ENCODE measurements around the gene DDO.
A peak's percentile ranks its signal among the peaks of the same experiment; 100 is the strongest.
"Not testable (repeated sequence)": the region's sequence is repeated elsewhere in the genome, so short reads cannot be mapped to it uniquely, and the experiment has no call there.

Gene DDO

DNA sequence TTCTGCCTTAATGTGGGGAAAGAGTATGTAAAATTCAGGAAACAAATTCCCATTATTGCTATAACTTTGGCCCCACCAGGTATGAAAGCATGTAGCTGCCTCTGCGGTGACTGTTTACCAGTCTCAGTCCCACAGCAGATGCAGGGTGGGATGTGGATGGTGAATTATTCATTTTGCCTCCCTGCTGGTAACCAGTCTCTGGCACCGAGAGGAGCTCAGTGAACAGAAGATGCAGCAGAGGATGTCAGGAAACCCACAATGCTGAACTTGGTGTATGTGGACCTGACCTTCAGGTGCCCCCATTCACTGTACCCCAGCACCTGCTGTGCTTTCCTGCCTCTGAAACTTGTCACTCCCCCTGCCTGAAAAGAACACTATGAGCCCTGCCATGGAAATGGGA lies 48.4 kb downstream of the DDO start:
- no peak for DNase-seq

DNA sequence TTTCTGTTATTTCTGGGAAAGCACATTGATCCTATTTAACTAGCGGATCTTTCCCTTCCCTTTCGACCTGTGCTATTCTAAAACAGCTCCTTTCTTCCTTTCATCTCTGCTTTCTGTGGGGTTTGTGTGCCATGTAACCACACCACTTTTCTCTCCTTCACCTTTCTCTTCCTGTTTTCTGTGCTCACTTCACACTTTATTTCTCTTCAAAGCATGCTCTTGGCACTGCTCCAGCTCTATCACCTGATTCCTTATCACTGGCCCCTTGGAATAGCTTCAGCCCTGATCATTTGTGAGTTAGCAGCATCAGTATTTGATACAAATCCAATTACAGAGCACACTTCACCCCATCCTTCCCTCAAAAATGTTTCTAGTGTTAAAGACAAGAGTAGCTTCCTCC lies 49.1 kb downstream of the DDO start:
- DNase-seq = no peak

DNA sequence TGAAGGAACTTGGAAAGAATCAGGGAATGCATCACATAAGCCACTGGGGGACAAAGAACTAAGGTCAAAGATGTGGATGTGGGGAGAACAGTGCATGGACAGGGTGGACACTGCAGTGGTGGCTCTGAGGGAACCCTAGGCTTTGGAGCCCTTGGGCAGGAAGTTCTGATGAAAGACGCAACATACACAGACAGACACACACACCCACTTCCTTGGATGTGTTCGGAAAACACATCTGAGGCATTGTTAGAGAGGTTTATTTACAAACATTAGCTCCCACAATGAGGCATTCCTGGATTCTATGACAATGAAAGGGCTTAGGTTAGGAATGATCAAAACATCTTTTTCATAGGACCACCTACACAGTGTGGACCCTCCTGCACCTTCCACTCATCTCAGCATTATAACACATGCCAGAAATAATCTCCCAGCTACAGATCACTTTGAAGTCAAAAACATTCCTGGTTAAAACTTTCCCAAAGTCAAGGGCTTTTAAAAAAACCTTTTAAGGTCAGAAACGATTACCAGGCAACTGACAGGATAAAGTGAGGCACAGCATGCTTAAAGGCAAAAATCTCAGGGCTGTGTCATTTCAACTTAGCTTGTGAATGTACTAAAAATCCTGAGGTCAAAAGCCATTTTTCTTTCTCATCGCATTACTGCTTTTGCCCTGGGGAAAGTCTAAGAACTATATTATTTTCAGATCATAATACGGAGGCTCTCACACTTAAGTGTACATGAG lies 50.8 kb downstream of the DDO start:
- no peak for DNase-seq

DNA sequence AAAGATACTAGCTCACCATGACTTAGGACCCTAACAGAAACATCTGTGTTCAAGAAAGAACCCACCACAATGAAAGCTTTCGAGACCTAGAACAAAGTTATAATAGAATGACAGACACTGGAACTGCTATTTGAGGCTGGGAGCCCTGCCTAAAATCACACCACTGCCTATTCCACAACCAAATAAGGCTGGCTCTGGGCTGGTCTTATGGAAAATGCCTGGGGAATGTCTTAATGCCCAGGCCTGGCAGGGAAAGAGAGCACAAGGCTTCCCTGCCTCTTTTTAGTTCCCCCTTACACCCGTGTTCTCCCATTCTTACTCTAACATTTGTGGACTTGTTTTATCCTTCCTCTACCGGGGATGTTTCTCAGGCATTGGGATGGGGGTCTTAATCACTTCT lies 51.6 kb downstream of the DDO start:
- peak; percentile 39 for DNase-seq

DNA sequence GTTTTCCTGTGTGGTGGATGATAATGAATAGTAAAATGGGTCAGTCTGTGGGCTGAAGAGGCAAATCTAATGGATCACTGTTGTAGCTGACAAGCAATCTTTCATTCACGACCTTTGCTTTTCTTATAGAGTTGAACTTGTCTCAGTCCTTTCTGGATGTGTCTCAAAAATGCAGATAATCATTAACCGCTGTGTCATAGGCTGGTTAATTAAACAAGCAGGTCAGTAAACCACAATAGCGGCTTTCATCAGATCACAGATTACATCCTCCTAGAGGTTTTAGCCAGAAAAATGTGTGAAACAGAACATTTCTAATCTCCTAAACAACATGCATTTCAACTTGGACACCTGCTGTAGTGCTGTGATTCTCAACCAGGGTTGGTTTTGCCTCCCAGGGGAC lies 54.7 kb downstream of the DDO start:
- DNase-seq = no peak

DNA sequence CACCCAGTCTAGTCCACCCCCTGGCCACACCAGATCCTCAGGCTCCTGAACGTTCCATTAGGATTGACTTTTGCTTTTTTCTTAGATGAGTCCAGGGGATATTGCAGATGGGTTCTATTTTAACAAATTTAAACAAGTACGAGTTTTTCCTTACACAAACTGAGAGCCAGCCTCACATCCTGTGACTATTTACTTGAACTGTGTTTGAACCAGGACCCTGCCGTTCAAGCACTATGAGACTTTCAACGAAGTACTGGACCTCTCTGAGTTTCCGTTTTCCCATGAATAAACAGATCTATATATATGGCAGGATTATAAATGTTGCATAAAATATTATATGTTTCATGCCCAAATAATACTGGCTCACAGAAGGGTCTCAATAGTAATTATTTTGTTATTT lies 55.8 kb downstream of the DDO start:
- no peak for DNase-seq

DNA sequence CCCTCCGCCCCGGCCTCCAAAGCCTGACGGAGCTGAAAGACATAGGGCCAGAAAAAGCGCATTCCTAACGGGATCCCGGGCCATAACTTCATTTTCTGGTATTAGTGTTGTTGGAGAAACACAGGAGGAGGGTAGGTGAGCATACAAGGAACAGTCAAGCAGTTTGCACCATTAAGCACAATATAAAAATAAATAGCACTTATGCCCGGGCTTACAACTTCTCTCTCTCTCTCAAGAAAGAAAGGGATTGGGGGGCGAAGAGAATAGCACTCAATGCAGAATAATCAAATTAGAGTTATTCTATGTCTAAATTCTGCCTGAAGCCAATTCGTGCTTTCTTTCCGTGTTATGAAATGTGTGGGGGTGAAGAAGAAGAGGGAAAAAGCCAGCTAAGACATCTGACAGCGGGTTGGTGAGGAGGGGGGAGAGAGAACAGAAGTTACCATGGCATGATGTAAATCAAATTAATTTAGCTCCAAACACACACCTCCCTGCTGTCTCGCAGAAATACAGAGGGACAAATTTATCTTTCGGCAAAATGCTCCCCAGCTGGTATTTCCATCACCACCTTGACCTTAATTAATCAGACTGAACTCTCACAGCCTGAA lies 56.7 kb downstream of the DDO start:
- DNase-seq = no peak

DNA sequence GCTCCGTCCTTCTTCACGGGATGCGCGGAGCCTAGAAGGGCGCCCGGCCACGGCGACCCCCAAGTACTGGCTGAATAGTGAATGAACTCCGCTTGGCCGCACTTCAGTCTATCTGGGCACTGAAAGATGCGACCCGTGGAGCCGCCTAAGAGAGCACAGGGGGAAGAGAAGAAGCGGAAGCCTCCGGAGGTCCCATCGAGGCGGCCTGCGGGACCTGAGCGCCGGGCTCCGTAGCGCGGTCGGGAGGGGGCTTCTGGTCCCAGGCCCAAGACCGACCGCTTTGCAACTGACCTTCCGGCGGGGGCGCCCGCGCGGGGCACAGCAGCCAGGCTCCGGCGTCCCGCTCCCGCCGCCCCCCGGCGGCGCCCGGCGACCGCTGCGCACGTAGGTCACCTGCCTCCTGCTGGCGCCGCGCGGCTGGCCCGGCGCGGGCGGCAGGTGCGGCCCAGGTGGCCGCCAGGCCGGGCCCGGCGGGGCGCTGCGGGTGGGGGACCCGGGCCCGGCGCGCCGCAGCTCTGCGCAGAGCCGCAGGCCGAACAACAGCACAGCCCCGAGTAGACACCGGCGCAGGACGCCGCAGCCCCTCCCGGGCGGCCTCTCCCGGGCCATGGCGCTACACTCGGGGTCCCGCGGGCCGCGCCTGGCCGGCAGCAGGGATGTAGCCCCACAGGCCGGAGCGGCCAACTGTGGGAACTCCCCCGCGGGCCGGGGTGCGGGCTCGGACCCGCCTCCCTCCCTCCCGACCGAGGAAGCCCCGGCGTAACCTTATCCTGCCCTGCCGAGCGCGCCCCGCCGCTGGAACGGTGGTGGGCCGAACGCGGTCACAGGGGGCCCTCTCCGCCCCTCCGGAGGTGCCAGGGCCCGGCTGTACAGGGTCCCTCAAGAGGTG lies 57.5 kb downstream of the DDO start, which contains the start of gene METTL24:
TSS of gene METTL24 (minus strand) at position 686 of the 889 bp plus-strand sequence. CDS start at position 609, 77 bp downstream.
- peak; percentile 36 for DNase-seq

DNA sequence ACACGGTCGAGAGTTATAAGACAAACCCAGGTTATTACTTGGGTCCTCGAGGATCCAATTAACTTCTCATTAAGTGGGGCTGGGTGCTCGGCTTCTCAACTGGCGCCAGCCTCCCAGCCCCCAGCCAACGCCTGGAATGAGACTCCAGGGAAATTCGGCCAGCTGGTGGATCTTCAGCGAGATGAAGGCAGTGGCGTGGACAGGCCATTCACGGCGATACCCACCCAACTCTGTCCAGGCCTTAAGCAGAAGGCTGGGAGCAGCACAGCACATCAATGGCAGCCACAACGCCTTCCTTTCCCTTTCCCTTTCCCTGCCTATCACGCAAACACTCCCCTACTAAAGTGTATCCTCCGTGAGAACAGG lies 58.1 kb downstream of the DDO start:
- no peak for DNase-seq

DNA sequence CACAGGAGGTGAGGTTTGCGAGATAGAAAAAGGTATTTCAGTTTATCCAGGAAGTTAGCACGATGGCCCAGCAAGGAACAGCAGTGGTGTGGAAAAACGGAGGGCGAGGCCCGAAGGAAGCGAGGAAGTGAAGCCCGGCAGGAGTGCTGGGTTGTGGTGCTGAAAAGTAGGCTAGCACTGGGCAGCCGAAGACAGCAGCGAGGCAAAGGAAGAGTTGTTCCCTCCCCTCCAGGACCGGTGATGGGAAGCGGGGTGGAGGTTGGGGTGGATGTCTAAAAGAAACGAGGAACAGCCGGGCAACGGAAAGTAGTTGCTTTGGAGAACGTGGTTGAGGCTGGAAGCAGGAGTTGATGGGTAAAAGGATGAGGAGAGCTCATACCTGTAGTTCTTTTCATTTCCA lies 58.6 kb downstream of the DDO start:
- no peak for DNase-seq

DNA sequence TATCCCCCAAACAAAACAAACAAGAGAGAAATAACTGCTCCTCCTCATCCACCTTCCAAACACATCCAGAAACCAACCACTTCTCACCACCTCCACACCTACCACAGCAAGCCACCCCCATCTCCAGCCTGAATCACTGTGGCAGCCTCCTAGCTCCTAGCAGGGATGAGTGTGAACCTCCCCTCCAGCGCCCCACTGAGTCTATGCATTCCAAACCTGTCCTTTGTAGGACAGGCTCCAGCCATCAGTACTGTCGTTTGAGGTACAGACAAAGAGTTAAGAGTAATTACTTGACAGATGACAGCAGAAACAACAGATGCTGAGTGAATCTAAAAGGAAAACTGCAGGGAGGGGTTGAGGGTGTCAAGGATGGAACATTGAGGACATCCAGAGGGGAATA lies 59.6 kb downstream of the DDO start:
- no peak for DNase-seq

DNA sequence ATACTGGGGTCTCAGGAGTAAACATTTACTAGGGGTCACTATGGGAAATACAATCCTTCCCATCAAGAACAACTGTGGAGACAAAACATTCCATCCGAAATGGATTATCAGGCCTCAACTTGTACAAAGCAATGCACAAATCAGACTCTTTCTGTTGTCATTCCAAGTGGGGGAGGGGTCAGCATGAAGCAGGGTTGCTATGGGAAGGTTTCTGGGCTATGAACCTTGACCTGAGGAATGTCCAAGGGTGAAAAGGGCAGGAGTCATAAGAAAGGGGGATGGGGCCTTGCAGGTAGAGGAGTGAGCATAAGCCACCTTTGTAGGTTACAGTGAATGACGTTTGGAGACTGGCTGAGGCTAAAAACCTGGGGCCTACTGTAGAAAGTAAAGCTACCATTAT lies 60.4 kb downstream of the DDO start:
- no peak for DNase-seq

DNA sequence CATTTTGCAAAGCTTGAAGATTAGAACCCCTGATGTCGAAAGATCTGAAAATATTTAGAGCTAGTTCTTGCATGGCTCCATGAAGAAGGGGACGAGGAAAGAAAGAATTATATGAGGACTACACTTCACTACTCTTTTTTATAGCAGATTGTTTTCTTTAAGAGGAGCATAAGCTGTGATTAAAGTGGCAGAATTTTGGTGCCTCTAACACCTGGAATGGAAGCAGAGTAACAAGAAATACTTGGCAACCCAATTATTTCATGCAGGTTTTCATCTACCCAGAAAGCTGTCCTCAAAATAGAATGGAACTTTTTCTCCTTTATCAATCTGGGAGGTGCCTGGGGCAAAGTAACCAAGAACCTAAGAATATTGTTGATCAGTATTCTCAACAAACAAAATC lies 61.2 kb downstream of the DDO start:
- no peak for DNase-seq

DNA sequence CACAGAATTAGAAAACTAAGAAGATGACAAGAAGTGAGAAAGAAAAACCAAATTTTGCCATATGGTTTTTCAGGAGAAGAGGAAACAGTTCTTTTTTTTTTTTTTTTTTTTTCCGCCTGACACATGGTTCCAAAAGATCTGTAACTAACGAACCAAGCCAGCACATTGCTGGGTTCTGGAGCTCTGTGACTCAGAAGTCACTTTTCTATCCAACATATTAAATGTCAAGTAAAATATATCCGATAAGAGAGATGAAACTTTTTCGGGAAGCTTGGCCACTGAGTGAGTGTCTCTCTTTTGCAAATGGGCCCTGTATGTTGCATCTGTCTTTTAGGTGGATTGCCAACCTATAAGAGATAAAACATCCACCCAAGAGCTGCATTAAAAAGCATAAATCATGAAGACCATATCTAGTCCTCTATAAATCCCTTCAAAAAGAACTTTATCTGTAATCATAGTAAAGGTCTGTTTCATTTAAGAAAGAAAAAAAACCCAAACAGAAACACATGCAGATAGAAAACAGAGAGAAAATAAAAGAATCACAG lies 61.8 kb downstream of the DDO start:
- DNase-seq = no peak

DNA sequence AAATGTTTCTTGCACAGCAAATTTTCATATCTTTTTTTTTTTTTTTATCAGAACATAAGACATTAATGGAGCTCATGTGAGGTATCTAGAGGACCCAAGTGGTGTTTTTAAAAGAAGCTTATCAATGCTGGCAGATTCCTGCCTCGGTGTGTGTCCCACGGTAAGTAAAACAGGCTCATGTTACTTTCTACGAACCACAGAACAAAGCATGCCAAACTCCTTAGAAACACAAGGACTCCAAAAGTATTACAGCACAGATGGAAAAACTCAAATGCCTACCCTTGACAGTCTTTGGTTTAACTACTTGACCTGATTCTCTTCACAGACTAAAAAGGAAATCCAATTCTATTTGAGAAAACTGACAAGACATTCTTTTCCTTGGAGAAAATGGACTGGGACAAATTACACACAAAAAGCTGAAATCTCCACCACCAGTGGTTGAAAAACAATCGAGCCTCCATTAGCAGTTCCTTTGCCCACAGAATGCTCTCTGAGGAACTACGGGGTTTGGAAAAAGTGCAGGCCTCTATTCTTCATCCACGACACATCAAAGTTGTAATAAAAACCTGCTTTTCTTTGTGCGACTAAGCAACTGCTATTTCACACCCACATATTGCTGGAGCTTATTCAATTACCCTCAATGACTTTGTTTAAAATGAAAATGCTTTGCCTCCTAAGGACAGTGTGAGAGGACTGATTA lies 62.7 kb downstream of the DDO start:
- no peak for DNase-seq

DNA sequence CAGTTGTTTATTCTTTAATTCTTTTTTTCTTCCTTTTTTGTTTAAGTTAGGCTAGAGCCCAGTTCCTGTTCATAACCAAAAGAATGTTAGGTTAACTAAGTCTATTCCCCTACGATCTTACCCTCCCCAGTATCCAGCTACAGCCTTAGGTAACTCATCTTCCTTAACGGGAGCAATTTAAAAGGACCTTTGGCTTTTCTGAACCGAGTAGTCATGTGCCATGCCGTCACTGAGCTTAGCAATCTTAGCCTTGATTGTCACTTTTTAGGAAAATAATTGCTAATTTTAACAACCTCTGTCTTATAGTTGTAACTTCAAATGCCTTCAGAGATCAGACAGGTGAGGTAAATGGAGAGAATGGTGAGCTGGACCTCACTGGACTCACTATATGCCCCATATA lies 63.4 kb downstream of the DDO start:
- no peak for DNase-seq

DNA sequence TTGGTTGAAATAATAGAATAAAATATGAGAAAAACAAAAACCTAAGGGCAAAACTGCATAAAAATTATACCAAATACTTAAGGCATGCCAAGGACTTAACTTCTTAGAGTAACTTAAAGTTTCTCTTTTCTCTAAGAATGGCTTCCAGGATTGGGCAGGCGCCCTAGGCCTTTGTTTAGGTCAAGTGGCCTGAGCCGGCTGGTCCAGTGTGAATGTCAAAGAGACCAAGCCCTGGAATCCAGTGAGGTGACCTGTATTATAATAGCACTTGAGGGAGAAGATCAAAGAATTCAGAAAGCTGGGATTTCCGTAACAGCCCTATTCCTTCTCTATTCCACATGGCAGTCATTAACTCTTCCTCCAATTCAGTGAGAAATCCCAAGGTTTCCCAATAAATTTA lies 63.8 kb downstream of the DDO start:
- no peak for DNase-seq

DNA sequence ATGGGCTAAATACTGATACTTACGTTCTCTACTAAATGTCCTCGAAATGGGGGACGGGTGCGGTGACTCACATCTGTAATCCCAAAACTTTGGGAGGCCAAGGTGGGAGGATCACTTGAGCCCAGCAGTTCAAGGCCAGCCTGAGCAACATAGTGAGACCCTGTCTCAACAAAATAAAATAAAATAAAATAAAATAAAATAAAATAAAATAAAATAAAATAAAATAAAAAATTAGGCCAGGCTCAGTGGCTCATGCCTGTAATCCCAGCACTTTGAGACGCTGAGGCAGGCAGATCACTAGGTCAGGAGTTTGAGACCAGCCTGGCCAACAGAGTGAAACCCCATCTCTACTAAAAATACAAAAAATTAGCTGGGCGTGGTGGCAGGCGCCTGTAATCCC lies 64.8 kb downstream of the DDO start:
- not testable (repeated sequence) for DNase-seq

DNA sequence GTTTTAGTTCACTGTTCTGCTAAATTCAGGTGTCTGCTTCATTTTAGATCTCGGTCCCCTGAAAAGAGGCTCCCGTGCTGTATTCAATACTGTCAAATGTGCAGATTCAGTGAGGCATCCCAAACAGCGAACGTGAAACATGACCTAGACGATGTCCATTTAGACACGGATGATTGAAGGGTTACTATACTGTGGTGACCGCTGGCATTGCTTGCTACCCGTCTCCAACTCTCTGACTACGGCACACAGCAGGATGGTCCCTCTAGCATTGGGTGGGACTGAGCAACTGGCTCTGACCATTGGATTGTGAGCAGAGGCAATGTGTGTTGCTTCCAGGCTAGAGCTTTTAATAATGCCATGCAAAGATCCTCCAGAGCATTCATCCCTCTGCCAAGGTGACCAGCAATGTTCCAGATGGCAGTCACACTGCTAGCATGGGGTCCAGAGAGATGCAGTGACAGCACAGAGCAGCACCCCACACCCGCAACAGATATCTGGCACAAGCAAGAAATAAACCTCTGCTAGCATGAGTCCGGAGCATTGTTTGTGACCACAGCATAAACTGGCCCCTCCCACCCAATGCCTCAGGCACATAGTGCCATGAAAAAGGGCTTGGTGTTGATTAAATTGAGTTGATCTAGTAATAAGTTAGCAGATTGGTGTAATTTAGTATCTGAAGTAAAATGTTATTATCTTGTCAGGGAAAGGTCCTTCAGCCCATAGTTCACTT lies 66.2 kb downstream of the DDO start:
- no peak for DNase-seq

DNA sequence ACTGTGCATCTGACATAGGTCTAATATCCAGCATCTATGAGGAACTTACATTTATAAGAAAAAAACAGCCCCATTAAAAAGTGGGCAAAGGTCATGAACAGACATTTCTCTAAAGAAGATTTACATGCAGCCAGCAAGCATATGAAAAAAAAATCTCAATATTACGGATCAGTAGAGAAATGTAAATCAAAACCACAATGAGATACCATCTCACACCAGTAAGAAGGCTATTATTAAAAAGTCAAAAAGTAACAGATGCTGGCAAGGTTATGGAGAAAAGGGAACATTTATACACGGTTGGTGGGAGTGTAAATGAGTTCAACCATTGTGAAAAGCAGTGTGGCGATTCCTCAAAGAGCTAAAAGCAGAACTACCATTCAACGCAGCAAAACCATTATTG lies 70.3 kb downstream of the DDO start:
- no peak for DNase-seq

DNA sequence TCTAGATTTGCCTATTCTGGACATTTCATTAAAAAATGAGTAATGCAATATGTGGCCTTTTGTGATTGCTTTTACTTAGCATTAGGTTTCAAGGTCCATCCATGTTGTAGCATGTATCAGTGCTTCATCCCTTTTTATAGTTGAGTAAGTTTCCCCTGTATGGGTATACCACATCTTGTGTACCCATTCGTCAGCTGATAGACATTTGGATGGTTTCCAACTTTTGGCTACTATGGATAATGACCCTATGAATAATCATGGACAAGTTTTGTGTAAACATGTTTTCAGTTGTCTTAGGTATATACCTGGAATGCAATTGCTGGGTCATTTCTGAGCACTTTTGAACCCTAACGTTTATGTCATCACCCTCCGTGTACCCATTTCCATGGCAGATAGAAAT lies 72.6 kb downstream of the DDO start:
- no peak for DNase-seq
